Neuron (in vitro differentiated cells): ENCODE data around the gene NEIL3.
"Not testable (repeated sequence)": the region's sequence is repeated elsewhere in the genome, so short reads cannot be mapped to it uniquely, and the experiment has no call there.

ENCODE experiments used
- H2AFZ ChIP-seq: one replicate; pipeline ENCODE4 v1.6.1; 2013; ENCODE audit warnings: low read depth, mild to moderate bottlenecking, inconsistent platforms, low read length, moderate library complexity
- H3K27me3 ChIP-seq: one replicate; pipeline ENCODE4 v1.6.1; 2013; ENCODE audit warnings: low read length; ENCODE audit not compliant: insufficient read depth
- H3K36me3 ChIP-seq: one replicate; pipeline ENCODE4 v1.6.1; 2013; ENCODE audit warnings: low read length; ENCODE audit not compliant: insufficient read depth
- H3K4me1 ChIP-seq: one replicate; pipeline ENCODE4 v1.6.1; 2013; ENCODE audit warnings: low read length; ENCODE audit not compliant: insufficient read depth
- H3K4me3 ChIP-seq: 2 replicates; pipeline ENCODE4 v1.5.1; 2013; ENCODE audit warnings: mild to moderate bottlenecking, low read length, moderate library complexity
- H3K9me3 ChIP-seq: one replicate; pipeline ENCODE4 v1.6.1; 2013; ENCODE audit warnings: low read length

NEIL3 gene

GRCh38 chr4:177283167-177283566, 26.5 kb upstream of the NEIL3 start:
- no peaks in the 10 kb centered on the region for H3K9me3 ChIP-seq

GRCh38 chr4:177285953-177286352, 23.7 kb upstream of the NEIL3 start:
- Histone ChIP-seq H3K36me3 (no peaks in the 10 kb centered on the region), H3K27me3 (peaks cover 3% of the 10 kb centered on the region), H3K9me3 (no peaks in the 10 kb centered on the region), H2AFZ (no peak overlapping the region), H3K4me3 (no peak overlapping the region), H3K4me1 (no peaks in the 10 kb centered on the region)

More at GRCh38 chr4:177283167-177283566, 26.5 kb upstream of the NEIL3 start:
- H2AFZ ChIP-seq = no peak overlapping the region
- peaks cover 3% of the 10 kb centered on the region for H3K27me3 ChIP-seq
- H3K4me1 ChIP-seq = no peaks in the 10 kb centered on the region
- H3K4me3 ChIP-seq = no peak overlapping the region
- no peaks in the 10 kb centered on the region for H3K36me3 ChIP-seq

DNA sequence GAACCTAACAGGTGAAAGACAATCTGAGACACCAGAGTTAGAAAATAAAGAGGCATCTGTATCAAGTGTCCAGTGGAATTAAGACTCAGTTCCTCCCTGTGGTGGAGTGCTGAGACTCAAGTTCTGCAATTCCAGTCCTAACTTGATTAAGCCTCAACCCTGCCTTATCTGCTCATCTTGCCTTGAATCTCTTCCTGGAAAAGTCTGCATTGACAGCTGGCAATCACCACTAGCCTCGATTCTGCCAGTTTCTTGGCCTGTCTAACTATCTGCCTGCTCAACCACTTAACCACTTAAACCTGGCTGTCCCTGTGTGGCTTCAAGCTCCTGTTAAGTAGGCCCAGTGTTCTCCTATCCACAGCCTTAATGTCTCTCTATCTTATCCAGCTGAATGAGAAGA, 22.4 kb upstream of the NEIL3 start:
- Histone ChIP-seq H2AFZ (no peak overlapping the region), H3K9me3 (no peaks in the 10 kb centered on the region), H3K4me3 (no peak overlapping the region), H3K4me1 (no peaks in the 10 kb centered on the region), H3K27me3 (peaks cover 3% of the 10 kb centered on the region), H3K36me3 (no peaks in the 10 kb centered on the region)

- H3K4me1 ChIP-seq = no peaks in the 10 kb centered on the region
- H3K9me3 ChIP-seq = no peaks in the 10 kb centered on the region
- H3K27me3 ChIP-seq = peaks cover 3% of the 10 kb centered on the region
- H3K36me3 ChIP-seq = no peaks in the 10 kb centered on the region
- no peak overlapping the region for H3K4me3 ChIP-seq
- H2AFZ ChIP-seq = no peak overlapping the region
Measured at GRCh38 chr4:177288335-177288734, 21.3 kb upstream of the NEIL3 start.

DNA sequence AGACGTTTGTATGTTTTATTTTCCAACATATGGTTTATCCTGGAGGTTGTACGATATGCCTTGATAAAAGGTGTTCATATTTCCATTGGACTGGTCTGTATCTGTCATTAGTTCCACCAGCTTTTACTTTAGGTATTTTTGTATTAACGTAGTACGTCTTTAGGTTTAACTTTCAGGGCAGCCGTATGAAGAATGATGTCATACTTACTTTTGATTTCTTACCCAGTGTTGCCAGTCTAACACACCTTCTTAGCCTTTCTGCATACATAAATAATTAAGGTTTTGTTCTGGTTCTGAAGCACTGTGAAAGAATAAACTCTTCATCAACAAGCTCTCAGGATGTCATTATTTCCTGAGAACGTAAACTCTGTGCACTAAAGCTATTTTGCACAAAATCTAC, 18.9 kb upstream of the NEIL3 start:
- Histone ChIP-seq H3K9me3 (no peaks in the 10 kb centered on the region), H3K27me3 (no peaks in the 10 kb centered on the region), H3K4me1 (no peaks in the 10 kb centered on the region), H3K4me3 (no peak overlapping the region), H3K36me3 (no peaks in the 10 kb centered on the region), H2AFZ (no peak overlapping the region)

DNA sequence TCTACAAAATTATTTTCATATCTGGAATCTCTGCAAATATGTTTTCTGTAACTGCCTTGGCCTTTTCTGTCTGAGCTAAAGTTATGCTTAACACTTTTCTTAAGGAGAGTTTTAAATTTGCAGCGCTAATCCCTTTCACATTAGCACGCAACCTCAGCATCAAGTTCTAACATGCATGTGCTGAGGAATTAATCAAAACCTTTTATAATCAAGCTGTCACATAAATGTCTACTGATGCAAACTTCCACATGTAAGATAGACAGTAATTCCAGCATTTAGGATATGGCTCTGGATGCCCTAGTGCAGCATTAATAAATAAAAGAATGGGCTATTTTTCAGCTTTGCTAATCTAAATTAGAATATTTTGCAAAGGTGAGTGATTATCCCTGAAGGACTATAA, 17.5 kb upstream of the NEIL3 start:
- Histone ChIP-seq H3K27me3 (no peaks in the 10 kb centered on the region), H3K4me3 (no peak overlapping the region), H3K4me1 (no peaks in the 10 kb centered on the region), H2AFZ (no peak overlapping the region), H3K9me3 (no peaks in the 10 kb centered on the region), H3K36me3 (no peaks in the 10 kb centered on the region)

DNA sequence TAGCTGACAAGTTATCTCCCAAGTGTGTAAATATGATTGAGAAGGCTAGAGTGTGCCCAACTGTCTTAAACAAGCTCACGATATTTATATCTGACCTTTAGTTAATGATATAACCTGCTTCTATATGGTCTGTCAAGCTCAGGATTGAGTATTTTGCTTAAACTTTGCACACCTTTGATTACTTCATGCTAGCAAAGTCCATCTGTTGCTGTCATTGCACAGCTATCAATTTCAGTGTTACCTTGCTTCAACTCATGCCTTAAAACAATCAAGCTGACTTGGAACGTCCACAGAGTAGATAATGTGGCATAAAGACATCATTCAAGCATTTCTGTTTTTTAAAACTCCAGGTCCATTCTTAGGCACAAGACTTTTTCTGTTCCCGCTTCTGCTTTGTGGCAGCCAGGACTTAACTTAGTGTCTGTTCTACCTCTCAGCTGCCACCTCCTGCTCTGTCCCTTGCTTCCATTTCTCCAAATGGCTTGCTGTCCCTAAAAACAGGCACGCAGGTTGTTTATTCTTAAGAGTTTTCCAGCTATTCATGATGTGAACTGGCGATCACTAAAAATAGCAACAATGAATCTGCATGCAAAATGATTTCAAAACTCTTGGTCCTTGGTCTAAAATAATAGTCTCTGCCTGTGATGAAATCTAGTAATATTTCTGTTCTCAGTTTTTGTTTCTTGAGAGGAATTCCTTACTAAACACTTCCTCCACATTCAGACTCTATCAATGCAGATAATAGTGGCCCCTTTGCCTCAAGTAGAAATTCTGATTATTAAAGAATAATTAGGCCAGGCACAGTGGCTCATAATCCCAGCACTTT, 16.3 kb upstream of the NEIL3 start:
- Histone ChIP-seq H3K27me3 (no peaks in the 10 kb centered on the region), H3K4me1 (no peaks in the 10 kb centered on the region), H3K4me3 (no peak overlapping the region), H2AFZ (no peak overlapping the region), H3K36me3 (no peaks in the 10 kb centered on the region), H3K9me3 (peaks cover 5% of the 10 kb centered on the region)

DNA sequence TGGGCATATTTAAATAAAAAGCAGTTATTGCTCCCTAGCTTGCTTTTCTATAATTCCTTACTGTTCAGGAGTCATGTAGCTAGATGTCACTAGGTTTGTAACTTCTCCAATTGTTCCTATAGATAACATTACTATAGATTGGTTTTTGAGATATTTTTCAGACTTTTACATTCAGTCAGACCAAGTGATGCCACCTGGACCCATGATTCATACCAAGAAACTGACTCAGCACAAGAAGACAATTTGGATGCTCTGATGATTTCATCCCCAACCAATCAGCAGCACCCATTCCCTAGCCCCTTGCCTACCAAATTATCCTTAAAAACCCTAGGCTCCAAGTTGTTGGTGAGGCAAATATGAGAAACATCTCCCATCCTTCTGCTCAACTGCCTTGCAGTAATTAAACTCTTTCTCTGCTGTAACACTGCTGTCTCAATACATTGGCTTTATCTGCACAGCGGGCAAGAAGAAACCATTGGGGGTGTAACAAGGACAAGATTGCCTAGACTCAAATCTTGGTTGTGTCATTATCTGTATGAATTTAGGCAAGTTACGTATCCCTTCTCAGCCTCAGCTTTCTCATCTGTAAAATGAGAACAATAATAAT, 11.8 kb upstream of the NEIL3 start:
- Histone ChIP-seq H2AFZ (no peak overlapping the region), H3K9me3 (peaks cover 5% of the 10 kb centered on the region), H3K27me3 (no peaks in the 10 kb centered on the region), H3K4me3 (no peak overlapping the region), H3K36me3 (no peaks in the 10 kb centered on the region), H3K4me1 (no peaks in the 10 kb centered on the region)

DNA sequence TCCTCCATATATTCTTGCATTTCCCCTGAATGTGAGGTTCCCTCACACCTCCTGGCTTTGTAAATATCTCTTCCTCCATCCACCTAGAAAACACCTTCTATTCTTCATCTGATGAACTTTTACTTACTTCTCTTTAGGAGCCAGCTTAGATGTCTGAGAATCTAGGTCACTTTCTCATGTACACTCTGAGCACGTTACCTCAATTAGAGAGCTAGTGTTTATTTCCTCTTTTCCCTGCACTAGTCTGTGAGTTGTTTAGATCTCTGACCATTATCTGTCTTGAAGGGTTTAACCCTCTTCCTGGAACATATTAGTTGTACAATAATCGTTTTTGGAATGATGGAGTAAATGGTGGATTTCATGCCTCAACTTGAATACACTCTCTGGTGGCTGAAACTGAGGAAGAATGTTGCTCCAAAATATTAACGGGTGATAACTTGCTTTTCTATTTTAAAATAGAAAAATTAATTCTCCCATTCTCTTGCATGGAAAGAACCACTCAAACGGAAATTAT, 8.5 kb upstream of the NEIL3 start:
- no peak overlapping the region for H2AFZ ChIP-seq
- peaks cover 5% of the 10 kb centered on the region for H3K9me3 ChIP-seq
- no peaks in the 10 kb centered on the region for H3K27me3 ChIP-seq
- H3K4me3 ChIP-seq = no peak overlapping the region
- no peaks in the 10 kb centered on the region for H3K36me3 ChIP-seq
- no peaks in the 10 kb centered on the region for H3K4me1 ChIP-seq

GRCh38 chr4:177302371-177303100, 7.1 kb upstream of the NEIL3 start:
- Histone ChIP-seq H3K9me3 (peaks cover 5% of the 10 kb centered on the region), H2AFZ (no peak overlapping the region), H3K4me1 (no peaks in the 10 kb centered on the region), H3K4me3 (no peak overlapping the region), H3K27me3 (no peaks in the 10 kb centered on the region), H3K36me3 (no peaks in the 10 kb centered on the region)

DNA sequence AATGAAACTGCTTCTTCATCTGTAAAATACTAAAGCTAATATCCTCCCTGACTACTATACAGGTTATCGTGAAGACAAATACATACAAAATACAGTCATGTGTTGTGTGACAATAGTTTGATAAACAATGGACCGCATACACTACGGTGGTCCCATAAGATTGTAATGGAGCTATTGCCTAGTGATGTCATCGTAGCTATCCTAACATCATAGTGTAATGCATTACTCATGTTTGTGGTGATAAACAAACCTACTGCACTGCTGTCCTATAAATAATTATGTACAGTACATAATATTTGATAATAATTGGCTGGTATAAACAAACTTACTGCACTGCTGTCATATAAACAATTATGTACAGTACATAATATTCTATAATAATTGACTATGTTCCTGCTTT, 5.6 kb upstream of the NEIL3 start:
- H3K4me1 ChIP-seq = no peaks in the 10 kb centered on the region
- H3K4me3 ChIP-seq = no peak overlapping the region

GRCh38 chr4:177304864-177305263, 4.8 kb upstream of the NEIL3 start:
- H3K36me3 ChIP-seq, H3K4me1 ChIP-seq, H3K27me3 ChIP-seq: not testable (repeated sequence)

More for the DNA sequence above, 5.6 kb upstream of the NEIL3 start:
- H3K27me3 ChIP-seq = no peaks in the 10 kb centered on the region
- H2AFZ ChIP-seq = no peak overlapping the region
- H3K36me3 ChIP-seq = no peaks in the 10 kb centered on the region
- no peaks in the 10 kb centered on the region for H3K9me3 ChIP-seq

GRCh38 chr4:177308125-177308524, 1.5 kb upstream of the NEIL3 start:
- Histone ChIP-seq H3K27me3 (no peaks in the 10 kb centered on the region), H2AFZ (no peak overlapping the region), H3K4me1 (peaks cover 13% of the 10 kb centered on the region), H3K4me3 (no peak overlapping the region), H3K9me3 (no peaks in the 10 kb centered on the region), H3K36me3 (no peaks in the 10 kb centered on the region)

More at GRCh38 chr4:177304864-177305263, 4.8 kb upstream of the NEIL3 start:
- not testable (repeated sequence) for H2AFZ ChIP-seq, H3K4me3 ChIP-seq, H3K9me3 ChIP-seq
